ENCODE data around the gene GDA.
"Not testable (repeated sequence)": the region's sequence is repeated elsewhere in the genome, so short reads cannot be mapped to it uniquely, and the experiment has no call there.

DNA sequence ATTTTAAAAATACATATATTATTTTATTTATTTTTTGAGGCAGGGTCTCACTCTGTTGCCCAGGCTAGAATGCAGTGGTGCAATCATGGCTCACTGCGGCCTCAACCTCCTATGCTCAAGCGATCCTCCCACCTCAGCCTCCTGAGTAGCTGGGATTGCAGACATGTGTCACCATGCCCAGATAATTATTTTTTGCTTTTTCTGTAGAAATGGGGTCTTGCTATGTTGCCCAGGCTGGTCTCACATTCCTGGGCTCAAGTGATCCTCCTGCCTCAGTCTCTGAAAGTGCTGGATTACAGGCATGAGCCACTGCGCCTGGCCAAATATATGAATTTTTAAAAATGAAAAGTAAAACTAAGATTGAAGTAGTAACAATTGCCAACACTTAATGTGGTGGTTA is 121.1 kb downstream of the GDA start:
- not testable (repeated sequence) for TF ChIP-seq YY1 (IDR thresholded peaks at IDR 0.05; ENCODE audit: extremely low read depth, insufficient replicate concordance, low read depth, low read length); ZBTB33 (IDR thresholded peaks at IDR 0.05; ENCODE audit: extremely low read depth, insufficient replicate concordance, low read length); SRF (IDR thresholded peaks at IDR 0.05; ENCODE audit: low read depth); POLR2A (IDR thresholded peaks at IDR 0.05; ENCODE audit: borderline replicate concordance, extremely low read depth, insufficient read depth, insufficient read length); POLR2AphosphoS5 (IDR thresholded peaks at IDR 0.05; ENCODE audit: low read depth, low read length); MAX (IDR thresholded peaks at IDR 0.05); TCF7L2 (IDR thresholded peaks at IDR 0.05; ENCODE audit: borderline replicate concordance, extremely low read depth, insufficient read depth, insufficient read length); EZH2 (IDR thresholded peaks at IDR 0.05); RAD21 (IDR thresholded peaks at IDR 0.05; ENCODE audit: low read depth)
- TF ChIP-seq, protein P1, sequence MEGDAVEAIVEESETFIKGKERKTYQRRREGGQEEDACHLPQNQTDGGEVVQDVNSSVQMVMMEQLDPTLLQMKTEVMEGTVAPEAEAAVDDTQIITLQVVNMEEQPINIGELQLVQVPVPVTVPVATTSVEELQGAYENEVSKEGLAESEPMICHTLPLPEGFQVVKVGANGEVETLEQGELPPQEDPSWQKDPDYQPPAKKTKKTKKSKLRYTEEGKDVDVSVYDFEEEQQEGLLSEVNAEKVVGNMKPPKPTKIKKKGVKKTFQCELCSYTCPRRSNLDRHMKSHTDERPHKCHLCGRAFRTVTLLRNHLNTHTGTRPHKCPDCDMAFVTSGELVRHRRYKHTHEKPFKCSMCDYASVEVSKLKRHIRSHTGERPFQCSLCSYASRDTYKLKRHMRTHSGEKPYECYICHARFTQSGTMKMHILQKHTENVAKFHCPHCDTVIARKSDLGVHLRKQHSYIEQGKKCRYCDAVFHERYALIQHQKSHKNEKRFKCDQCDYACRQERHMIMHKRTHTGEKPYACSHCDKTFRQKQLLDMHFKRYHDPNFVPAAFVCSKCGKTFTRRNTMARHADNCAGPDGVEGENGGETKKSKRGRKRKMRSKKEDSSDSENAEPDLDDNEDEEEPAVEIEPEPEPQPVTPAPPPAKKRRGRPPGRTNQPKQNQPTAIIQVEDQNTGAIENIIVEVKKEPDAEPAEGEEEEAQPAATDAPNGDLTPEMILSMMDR (IDR thresholded peaks at IDR 0.05 in 2 of 3, conservative IDR thresholded peaks at IDR 0.05 in 1 of 3; ENCODE audit: borderline replicate concordance in 1 of 3, insufficient read depth in 1 of 3, low read depth in 2 of 3, low read length in 2 of 3): not testable (repeated sequence)
- TF ChIP-seq, protein P2, sequence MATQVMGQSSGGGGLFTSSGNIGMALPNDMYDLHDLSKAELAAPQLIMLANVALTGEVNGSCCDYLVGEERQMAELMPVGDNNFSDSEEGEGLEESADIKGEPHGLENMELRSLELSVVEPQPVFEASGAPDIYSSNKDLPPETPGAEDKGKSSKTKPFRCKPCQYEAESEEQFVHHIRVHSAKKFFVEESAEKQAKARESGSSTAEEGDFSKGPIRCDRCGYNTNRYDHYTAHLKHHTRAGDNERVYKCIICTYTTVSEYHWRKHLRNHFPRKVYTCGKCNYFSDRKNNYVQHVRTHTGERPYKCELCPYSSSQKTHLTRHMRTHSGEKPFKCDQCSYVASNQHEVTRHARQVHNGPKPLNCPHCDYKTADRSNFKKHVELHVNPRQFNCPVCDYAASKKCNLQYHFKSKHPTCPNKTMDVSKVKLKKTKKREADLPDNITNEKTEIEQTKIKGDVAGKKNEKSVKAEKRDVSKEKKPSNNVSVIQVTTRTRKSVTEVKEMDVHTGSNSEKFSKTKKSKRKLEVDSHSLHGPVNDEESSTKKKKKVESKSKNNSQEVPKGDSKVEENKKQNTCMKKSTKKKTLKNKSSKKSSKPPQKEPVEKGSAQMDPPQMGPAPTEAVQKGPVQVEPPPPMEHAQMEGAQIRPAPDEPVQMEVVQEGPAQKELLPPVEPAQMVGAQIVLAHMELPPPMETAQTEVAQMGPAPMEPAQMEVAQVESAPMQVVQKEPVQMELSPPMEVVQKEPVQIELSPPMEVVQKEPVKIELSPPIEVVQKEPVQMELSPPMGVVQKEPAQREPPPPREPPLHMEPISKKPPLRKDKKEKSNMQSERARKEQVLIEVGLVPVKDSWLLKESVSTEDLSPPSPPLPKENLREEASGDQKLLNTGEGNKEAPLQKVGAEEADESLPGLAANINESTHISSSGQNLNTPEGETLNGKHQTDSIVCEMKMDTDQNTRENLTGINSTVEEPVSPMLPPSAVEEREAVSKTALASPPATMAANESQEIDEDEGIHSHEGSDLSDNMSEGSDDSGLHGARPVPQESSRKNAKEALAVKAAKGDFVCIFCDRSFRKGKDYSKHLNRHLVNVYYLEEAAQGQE (IDR thresholded peaks at IDR 0.05; ENCODE audit: low read depth): not testable (repeated sequence)
